A673 (cell line): Measurements from ENCODE around the gene VSTM4. TPM values are rescaled to one million over a fixed set of nuclear protein-coding genes. Genes with fewer than 3 reads are reported as not detected.

Experiments used
- BruUV-seq: library from RNA; stranded (reverse); fragments of 400-500 nt; replicated peaks from 2 replicates; lab custom pipeline; 2021; lab: Mats Ljungman, UMichigan
- CTCF ChIA-PET: fragments of 300-600 bp; sonication (Branson Sonifier 250); formaldehyde crosslinking; loops from one replicate; lab custom pipeline; 2022; ENCODE audit warnings: antibody characterized with exemption; lab: Charles Lee
- POLR2A ChIA-PET: fragments of 300-600 bp; sonication (Branson Sonifier 250); formaldehyde crosslinking; loops from one replicate; lab custom pipeline; 2022; ENCODE audit warnings: antibody characterized with exemption; ENCODE audit not compliant: low non-redundant PET; lab: Charles Lee
- DNase-seq: peaks from one replicate; pipeline ENCODE4 v3.0.0-alpha.2; 2015; ENCODE audit warnings: low spot score
- H3K27ac ChIP-seq: fragments of 200-600 bp; sonication (generic); 2 replicates; pipeline ENCODE4 v1.5.1; 2016; ENCODE audit warnings: mixed run types, low read depth, mild to moderate bottlenecking, mixed read lengths, antibody characterized with exemption, low read length; ENCODE audit not compliant: poor library complexity, severe bottlenecking
- H3K27me3 ChIP-seq: fragments of 200-600 bp; sonication (generic); replicated peaks from 2 replicates; pipeline ENCODE4 v1.6.1; 2017; ENCODE audit warnings: mixed run types, low read depth, mild to moderate bottlenecking, mixed read lengths, antibody characterized with exemption, low read length; ENCODE audit not compliant: insufficient read depth, poor library complexity
- H3K36me3 ChIP-seq: fragments of 200-600 bp; sonication (generic); 2 replicates; pipeline ENCODE4 v1.6.1; 2016; ENCODE audit warnings: mixed run types, mild to moderate bottlenecking, mixed read lengths, antibody characterized with exemption, low read length; ENCODE audit not compliant: insufficient read depth, poor library complexity, severe bottlenecking
- H3K4me1 ChIP-seq: fragments of 200-600 bp; sonication (generic); 2 replicates; pipeline ENCODE4 v1.6.1; 2017; ENCODE audit warnings: mixed run types, mild to moderate bottlenecking, mixed read lengths, antibody characterized with exemption, low read length; ENCODE audit not compliant: insufficient read depth, poor library complexity, severe bottlenecking
- H3K4me3 ChIP-seq: fragments of 200-600 bp; sonication (generic); 2 replicates; pipeline ENCODE4 v1.5.1; 2016; ENCODE audit warnings: low read depth, mixed run types, mild to moderate bottlenecking, mixed read lengths, low read length; ENCODE audit not compliant: poor library complexity, severe bottlenecking
- H3K9me3 ChIP-seq: fragments of 200-600 bp; sonication (generic); 2 replicates; pipeline ENCODE4 v1.6.1; 2016; ENCODE audit warnings: mixed run types, low read depth, mild to moderate bottlenecking, mixed read lengths, antibody characterized with exemption, low read length; ENCODE audit not compliant: poor library complexity, severe bottlenecking
- CTCF ChIP-seq: fragments of 300-800, 200-600 bp; sonication (generic); conservative IDR thresholded peaks from 2 replicates; pipeline ENCODE4 v1.5.1; 2017; ENCODE audit warnings: low read depth, mild to moderate bottlenecking, antibody characterized with exemption, low read length, moderate library complexity, mixed read lengths
- EZH2 ChIP-seq: fragments of 200-600 bp; sonication (generic); IDR thresholded peaks from 2 replicates; pipeline ENCODE4 v1.6.1; 2017; ENCODE audit warnings: borderline replicate concordance, low read depth, mild to moderate bottlenecking, mixed read lengths, antibody characterized with exemption, low read length; ENCODE audit not compliant: poor library complexity, severe bottlenecking
- intact Hi-C: fragments of 100-400 bp; cut with micrococcal nuclease; formaldehyde crosslinking; loops from one replicate; pipeline ENCODE4 v1.10.0; 2022; ENCODE audit not compliant: unreplicated experiment
- total RNA-seq: library from RNA; stranded (reverse); gene quantifications from 2 replicates; pipeline ENCODE4 v1.2.3, GENCODE V29; 2021

VSTM4 gene
- total RNA-seq, 1 experiment from 2014 or later, result 0.11 TPM

DNA sequence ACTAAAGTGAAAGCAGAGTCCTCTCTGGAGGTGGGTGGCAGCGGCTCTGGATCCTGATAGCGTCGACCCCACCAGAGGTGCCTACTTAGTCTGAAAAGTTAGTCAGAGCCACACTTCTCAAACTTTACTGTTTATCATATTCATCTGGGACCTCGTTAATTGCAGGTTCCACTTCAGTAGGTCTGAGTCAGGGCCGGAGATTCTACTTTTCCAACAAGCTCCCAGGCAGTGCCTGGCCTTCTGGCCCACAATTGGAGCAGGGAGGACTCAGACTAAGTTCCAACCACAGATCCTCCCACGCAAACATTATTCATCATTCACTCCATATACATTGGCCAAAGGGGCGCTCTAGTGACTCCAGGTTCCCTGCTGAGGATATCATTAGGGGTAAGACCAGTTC is 78.1 kb downstream of the VSTM4 start:
- DNase-seq, result no peak
- CTCF ChIA-PET, result no interaction called here
- Histone ChIP-seq H3K27me3 (no peaks in the 10 kb centered on the region), H3K4me3 (no peak overlapping the region), H3K36me3 (no peaks in the 10 kb centered on the region), H3K27ac (no peak overlapping the region), H3K4me1 (no peaks in the 10 kb centered on the region), H3K9me3 (no peaks in the 10 kb centered on the region)
- TF ChIP-seq EZH2 (no peak), CTCF (no peak)
- no TSS peak for BruUV-seq
- intact Hi-C loops, result no loop called here
- POLR2A ChIA-PET, result no interaction called here

DNA sequence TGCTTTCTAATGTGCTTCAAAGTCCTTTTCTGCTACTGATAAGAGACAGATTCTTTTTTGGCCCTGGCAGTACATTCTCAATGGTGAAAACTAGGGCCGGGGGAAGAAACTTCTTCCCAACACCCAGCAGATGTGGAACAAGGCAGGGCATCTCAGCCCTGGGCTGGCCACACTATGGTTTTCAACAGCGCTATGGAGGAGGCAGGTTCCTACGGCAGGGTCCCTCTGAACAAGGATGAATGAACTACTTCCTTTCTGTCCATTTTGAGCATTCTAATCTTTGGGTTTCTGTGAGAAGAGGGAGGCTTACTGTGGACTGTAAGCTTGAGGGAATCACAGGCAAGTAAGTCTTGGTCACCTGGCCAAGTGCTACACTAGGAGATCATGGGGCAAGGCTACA is 78.7 kb downstream of the VSTM4 start:
- Histone ChIP-seq H3K27ac (no peak overlapping the region), H3K27me3 (no peaks in the 10 kb centered on the region), H3K9me3 (no peaks in the 10 kb centered on the region), H3K4me1 (no peaks in the 10 kb centered on the region), H3K36me3 (no peaks in the 10 kb centered on the region), H3K4me3 (no peak overlapping the region)
- ChIA-PET CTCF (no interaction called here), POLR2A (no interaction called here)
- DNase-seq, result no peak
- no TSS peak for BruUV-seq
- intact Hi-C loops, result no loop called here
- TF ChIP-seq EZH2, result no peak
- TF ChIP-seq CTCF, result no peak

DNA sequence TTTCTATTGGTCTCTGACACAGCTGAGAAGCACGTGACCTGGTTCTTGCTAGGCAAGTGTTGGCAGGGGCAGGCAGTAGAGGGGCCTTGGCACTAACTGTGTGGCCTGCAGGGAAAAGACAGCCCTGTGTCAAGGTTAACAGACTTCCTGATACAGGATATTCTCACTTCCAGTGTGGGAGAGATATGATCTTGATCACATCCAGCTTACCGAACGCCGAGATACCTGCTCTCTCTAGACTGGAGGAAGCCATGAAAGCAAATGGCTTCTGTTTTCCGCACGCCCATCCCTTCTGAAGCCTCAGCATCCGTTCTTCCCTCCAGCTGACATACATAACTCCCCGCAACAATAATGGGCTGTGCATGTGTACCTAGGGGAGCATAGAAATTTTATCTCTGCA is 79.4 kb downstream of the VSTM4 start:
- no TSS peak for BruUV-seq
- intact Hi-C loops, result no loop called here
- Histone ChIP-seq H3K27ac (no peak overlapping the region), H3K36me3 (no peaks in the 10 kb centered on the region), H3K9me3 (no peaks in the 10 kb centered on the region), H3K27me3 (no peaks in the 10 kb centered on the region), H3K4me1 (no peaks in the 10 kb centered on the region), H3K4me3 (no peak overlapping the region)
- CTCF ChIA-PET, result no interaction called here
- no peak for TF ChIP-seq CTCF
- no peak for TF ChIP-seq EZH2
- DNase-seq, result no peak
- POLR2A ChIA-PET, result no interaction called here
